Middle frontal gyrus (tissue), 1 donor: ENCODE measurements around the gene CFAP70.

Experiments used
- DNase-seq: peaks from one replicate; pipeline ENCODE4 v3.0.0-alpha.2; 2015; ENCODE audit warnings: low spot score; ENCODE audit errors: extremely low spot score

The CFAP70 gene

DNA sequence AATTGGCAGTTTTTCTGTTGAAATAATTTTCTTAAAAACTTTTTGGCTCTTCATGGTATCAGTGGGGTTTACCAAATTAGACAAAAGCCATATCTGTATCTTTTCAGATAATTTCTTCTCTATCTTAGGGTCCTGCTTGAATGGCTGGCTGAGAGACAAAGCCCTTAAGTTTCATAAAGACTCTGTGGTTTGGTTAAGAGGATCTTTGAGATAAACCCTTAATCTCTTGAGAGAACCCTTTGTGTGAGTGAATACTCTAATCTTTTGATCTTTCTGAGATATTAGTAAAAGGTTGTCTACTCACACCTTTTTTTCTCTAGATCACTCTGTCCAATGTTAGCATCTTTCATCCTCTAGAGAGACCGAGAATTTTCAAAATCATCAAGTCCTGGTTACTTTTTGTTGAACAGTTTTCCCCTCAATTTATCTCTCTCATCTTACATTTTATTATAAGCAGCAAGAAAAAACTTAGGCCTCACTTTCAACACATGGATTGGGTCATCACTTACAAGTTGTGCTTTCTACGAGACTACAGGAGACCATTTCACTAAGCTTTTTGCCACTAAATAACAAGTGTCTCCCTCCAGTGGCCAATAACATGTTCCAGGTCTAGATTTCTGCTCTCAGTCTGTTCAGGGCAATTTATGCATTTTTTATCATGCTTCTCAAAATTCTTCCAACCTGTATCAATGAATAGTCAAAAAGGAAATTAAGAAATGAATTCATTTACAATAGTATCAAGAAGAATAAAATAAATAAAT is 140.1 kb downstream of the CFAP70 start:
- DNase-seq, result no peak

DNA sequence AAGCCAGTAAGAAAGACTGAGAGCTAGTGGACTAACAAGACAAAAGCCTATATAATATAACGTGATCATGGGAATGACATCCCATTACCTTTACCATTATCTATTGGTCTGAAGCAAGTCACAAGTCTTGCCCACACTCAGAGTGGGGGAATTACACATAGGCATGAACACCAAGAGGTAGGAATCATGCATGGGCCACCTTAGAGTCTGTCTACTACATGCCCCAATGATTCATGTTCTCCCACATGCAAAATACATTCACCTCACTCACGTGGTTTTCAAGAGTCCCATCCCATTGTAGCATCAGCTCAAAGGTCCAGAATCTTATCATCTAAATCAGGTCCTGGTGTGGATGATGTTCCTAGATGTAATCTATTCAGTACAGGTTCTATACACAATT is 141.0 kb downstream of the CFAP70 start:
- no peak for DNase-seq

DNA sequence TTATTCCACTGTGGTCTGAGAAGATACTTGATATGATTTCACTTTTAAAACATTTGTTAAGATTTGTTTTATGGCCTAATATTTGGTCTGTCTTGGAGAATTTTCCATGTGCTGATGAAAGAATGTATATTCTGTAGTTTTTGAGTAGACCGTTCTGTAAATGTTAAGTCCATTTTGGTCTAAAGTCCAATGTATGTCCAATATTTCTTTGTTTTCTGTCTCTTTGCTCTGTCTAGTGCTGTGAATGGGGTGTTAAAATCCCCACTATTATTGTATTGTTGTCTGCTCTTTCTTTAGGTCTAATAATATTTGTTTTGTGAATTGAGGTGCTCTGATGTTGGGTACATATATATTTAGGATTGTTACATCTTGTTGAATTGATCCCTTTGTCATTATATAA is 142.9 kb downstream of the CFAP70 start:
- DNase-seq, result no peak

GRCh38 chr10:73211106-73211811 is 147.4 kb downstream of the CFAP70 start:
- DNase-seq, result no peak

GRCh38 chr10:73210395-73211105 is 148.1 kb downstream of the CFAP70 start:
- no peak for DNase-seq

- DNase-seq, result no peak
These were observed 149.0 kb downstream of the CFAP70 start for GRCh38 chr10:73209705-73210104.

GRCh38 chr10:73207883-73208282 is 150.8 kb downstream of the CFAP70 start:
- no peak for DNase-seq

GRCh38 chr10:73206385-73206784 is 152.3 kb downstream of the CFAP70 start:
- no peak for DNase-seq

DNA sequence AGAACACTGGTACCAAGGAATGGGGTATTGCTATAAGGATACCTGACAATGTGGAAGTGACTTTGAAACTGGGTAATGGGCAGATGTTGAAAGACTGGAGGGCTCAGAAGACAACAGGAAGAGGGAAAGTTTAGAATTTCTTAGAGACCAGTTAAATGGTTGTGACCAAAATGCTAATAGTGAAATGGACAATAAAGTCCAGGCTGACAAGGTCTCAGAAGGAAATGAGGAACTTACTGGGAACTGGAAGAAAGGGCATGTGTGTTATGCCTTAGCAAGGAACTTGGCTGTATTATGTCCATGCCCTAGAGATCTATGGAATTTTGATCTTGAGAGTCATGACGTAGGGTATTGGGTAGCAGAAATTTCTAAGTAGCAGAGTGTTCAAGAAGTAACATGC is 152.8 kb downstream of the CFAP70 start:
- no peak for DNase-seq

DNA sequence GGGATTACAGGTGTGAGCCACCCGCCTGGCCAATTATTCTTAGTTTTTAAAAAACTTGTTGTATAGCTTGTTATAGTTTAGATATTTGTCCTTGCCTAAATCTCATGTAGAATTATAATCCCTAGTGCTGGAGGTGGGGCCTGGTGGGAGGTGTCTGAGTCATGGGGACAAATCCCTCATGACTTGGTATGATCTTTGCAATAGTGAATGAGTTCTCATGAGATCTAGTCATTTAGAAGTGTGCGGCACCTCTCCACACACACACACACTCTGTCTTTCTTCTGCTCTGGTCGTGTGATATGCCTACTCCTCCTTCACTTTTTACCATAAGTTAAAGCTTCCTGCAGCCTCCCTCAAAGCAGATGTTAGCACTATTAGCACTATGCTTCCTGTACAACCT is 153.6 kb downstream of the CFAP70 start:
- no peak for DNase-seq
